GM21360 (cell line): Measurements from ENCODE around the gene VRK1.

Source experiments
- ATAC-seq: cut with Tn5 transposase; IDR thresholded peaks from one replicate; pipeline ENCODE4 v1.9.1; 2021; ENCODE audit warnings: mild to moderate bottlenecking, moderate library complexity; ENCODE audit not compliant: unreplicated experiment

The VRK1 gene

DNA sequence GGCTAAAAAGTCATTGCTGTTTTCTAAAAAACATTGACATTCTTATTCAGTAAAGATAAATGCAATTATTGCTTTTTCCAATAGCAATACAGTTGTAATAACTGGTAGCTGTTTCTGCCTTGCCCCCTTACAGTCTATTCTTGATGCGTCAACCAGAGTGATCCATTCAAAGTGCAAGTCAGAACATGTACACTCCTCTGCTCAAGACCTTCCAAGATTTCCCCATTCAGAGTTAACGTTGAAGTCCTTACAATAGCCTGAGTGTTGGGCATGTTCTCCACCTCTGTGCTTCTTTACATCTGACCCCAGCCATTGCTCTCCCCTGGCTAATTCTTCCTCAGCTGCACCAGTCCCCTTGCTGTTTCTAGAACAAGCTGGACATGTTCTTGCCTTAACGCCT, 24.3 kb downstream of the VRK1 start:
- no peak for ATAC-seq

DNA sequence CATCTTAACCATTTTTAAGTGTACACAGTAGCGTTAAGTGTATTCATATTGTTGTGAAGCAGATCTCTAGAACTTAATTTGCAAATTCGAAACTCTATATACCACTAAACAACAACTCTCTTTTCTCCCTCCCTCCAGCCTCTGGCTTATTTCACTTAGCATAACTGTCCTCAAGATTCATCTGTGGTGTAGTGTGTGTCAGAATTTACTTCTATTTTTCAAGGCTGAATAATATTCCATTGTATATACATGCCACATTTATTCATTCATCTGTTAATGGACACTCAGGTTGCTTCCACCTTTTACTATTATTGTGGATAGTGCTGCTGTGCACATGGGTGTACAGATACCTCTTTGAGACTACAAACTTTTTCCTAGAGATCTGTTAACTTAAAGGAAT, 26.5 kb downstream of the VRK1 start:
- no peak for ATAC-seq

DNA sequence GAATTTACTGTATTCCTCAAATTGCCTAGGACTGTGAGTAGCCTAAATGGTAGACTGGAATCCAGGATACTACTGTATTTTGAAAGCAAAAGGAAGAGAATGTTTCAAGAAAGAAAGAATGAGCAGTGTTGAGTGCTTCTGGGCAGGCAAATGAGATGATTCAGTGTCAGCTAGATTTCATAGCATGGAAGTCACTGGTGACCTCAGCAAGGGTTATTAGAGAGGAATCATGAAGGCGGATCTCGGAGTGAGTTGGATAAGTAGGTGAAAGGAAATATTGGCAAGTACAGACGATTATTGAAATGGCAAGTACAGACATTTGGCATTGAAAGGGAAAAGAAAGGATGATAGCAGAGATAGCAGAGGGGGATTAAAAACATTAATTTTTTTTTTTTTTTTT, 27.1 kb downstream of the VRK1 start:
- ATAC-seq = no peak

DNA sequence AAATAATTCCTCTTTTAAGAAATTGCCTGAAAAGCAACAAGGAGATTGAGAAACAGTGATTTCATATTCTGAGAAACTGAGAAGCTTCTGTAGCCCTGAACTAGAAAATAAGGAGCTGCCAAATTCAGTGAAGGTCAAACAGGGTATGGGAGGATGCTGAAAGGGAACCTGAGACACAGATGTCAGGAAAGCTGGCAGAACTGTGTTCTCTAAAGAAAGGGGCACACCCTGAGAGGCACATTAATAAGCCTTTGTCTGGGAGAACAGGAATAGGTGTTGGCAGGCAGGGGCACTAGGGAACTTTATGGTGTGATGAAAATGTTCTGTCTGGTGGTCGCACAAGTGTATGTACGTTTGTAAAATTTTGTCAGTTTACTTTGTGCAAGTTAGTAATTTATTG, 29.6 kb downstream of the VRK1 start:
- no peak for ATAC-seq

DNA sequence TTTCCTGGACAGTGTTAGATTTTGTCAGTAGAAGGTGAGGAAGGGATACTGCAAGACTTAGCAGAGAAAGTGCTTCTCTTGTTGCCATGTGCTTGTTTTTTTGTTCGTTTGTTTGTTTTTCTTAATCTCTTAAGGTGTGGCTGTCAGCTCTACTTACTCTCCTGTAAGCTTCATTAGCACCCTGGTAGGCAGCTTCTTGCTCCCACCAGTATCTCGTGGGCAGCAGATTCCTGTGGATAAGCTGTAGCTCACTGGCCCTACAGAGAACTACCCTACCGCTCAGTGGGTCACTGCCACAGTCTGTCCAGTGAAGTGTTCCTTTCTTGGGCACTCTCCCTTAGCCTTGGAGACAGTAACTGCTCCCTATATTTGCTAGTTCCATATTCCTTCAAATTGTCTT, 30.1 kb downstream of the VRK1 start:
- no peak for ATAC-seq

DNA sequence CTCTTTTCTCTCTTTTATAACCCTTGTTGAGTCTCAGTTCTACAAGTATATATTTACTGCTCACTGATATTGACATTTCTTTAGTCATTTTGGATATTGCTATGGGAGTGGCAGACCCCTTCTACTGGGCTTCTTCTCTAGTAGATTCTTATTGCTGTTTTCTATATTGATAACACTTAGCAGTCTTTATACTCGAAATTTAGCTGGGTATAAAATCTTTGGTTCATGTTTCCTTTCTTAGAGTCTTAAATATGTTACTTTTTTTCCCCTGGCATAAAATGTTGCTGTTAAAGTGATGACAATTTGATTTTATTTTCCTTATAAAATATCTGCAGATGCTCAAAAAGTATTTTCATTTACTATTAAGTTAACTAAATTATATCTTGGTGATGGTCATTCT, 32.6 kb downstream of the VRK1 start:
- ATAC-seq = no peak

DNA sequence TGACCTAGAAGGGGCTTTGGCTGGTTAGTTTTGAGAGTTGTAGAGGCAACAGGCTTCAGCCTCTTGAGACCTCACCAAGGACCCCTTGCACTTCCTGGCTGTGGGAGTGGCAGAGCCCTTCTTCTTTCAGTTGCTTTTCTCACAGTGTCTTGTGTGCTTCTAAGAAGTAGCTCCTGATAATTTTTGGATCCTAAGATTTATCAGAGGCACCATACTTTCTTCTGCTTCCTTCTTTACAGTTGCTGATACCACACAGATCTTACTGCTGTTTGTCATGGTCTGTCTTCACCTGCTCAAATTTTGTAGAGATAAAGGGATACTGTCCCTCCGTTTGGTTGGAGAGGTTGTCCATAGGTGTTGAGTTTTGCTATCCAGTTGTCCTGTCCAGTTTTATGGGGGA, 33.8 kb downstream of the VRK1 start:
- no peak for ATAC-seq

DNA sequence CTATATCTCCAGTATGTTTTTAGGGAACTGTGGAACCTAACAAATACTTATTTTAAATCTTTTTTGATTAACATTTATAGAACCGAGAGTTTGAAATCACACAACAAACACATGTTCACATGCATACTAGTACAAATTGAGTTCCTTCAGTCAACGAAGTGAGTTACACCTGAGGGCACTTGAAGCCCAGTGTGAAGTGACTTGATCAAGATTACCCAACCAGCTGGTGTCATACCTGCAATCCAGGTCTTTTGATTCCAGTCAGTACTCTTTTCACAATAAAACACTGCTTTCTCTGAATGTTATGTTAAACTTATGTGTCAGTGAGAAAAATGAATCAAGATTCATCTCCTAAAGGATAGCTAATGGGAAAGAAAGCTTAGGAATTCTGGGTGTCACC, 35.2 kb downstream of the VRK1 start:
- no peak for ATAC-seq

DNA sequence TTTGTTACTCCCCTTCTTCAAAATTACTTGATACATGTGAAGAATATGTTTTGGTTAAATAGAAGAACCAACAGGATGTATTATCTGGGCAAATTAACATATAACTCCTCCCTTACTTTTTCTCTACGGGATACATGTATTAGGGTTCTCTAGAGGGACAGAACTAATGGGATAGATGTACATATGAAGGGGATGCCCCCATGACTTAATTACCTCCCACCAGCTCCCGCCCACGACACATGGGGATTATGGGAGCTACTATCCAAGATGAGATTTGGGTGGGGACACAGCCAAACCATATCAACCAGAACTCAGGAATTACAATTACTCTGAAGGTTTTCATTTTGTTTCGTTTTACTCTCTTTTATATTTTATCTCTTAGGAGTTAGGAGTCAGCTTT, 41.3 kb downstream of the VRK1 start:
- no peak for ATAC-seq

DNA sequence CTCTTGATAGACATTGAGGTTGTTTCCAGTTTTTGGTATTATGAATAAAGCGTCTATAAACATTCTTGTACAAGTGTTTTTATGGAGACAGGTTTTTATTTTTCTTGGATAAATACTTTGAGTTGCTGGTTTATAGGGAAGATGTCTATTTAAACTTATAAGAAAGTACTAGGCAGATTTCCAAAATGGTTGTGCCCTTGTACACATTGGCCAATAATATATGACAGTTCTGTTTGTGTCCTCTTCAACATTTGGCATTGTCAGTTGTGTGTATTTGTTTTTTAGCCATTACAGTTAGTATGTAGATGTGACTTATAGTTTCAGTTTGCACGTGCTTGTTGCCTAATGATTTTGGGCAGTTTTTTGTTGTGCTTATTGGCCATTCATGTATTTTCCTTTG, 42.1 kb downstream of the VRK1 start:
- no peak for ATAC-seq

DNA sequence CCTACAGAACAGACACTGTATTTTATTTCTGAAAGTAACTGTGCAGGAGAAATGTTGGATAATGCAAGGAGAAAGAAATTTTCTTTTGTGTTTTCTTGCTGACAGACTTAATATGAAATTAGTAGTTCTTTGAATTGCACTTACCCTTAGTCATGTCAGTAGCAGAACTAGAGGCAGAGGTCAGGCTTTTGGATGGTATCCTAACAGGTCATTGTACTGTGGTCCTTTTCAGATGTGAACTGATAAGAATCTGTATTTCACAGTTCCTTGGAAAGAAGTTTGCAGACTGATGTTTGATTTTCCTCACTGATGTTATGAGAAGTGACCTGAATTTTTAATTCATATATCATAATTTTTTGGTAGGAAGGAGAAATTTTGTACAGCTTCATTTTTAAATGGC, 46.0 kb downstream of the VRK1 start:
- no peak for ATAC-seq

DNA sequence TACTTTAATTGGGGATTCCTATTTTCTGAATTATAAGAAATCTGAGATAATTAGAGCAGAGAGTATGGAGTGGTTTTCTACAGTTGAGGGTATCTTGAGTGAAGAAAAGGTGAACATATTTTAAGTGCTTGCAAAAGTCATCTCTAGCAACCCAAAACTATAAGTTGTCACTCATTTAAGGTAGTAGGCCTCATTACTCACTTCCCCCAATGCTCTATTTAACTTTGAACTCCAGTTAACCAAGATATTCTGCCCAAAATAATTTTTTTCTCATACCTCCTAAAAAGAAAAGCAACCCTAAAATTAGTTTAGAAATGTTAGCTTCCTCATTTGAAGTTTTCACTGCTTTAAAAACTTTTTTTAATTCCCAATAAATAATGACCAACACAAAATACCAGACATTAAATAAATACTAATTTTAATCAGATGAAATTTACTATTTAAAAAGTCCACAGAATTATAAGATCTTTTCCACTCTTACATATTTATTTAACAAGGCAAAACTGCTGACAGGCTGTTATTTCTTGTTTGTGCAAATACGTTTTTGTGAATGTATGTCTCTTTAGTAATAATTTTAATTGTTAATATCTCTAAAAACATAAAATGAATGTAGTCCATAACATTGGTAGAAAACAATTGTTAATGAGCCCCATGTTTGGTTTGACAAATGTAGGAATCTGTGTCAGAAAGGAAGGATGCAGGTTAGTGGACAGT, 47.8 kb downstream of the VRK1 start:
- no peak for ATAC-seq

DNA sequence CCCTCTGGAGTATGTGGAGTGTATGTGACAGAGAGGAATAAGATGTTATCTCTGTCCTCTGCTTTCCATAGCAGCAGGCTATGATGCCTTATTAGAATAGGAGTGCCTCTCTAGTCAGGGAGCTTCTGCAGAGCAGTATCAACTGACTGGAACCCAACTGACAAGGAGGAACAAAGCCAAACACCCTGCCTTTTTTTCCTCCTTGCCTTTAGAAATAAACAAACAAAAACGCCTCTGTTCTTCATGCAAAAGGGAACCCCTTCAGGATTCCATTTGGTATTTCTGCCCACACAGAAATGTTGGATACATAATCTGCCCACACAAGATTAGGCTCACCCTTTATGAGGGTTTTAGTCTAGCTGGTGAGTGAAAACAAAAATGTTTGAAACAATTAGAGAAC, 50.3 kb downstream of the VRK1 start:
- ATAC-seq = no peak

DNA sequence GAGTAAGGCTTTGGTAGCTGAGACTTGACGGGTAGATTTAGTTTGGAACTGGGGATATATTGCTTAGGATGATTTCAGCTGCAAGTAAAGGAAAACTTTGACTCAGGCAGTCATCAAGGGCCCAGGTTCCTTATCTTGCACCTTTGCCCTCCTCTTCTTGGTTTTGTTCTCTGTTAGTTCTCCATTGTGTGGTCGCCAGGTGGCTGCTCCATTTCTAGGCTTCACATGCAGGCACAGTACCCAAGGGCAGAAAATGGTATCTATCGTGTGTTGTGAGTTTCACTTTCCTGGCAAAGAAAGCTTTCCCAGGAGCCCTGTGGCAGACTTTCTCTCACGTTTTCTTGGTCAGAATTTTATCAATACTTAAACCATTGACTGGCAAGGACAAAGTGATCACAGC, 50.8 kb downstream of the VRK1 start:
- ATAC-seq = no peak

DNA sequence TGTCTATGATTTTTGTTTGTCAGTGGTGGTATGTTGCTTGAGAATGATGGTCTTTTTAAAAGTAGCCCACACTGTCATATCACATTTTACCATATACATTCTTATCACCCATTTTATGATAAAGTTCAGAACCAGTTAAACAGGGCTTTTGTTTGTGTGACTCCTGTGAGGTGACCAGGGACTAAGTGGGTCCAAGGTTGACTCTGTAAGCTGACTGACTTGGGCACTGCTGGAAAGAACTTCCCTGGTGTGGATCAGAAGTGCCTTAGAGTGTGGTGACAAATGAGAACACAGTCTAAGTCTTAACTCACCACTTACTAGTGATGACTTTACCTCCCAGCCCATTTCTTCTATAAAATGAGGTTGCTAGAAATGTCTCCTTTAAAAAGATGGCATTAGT, 52.6 kb downstream of the VRK1 start:
- no peak for ATAC-seq

DNA sequence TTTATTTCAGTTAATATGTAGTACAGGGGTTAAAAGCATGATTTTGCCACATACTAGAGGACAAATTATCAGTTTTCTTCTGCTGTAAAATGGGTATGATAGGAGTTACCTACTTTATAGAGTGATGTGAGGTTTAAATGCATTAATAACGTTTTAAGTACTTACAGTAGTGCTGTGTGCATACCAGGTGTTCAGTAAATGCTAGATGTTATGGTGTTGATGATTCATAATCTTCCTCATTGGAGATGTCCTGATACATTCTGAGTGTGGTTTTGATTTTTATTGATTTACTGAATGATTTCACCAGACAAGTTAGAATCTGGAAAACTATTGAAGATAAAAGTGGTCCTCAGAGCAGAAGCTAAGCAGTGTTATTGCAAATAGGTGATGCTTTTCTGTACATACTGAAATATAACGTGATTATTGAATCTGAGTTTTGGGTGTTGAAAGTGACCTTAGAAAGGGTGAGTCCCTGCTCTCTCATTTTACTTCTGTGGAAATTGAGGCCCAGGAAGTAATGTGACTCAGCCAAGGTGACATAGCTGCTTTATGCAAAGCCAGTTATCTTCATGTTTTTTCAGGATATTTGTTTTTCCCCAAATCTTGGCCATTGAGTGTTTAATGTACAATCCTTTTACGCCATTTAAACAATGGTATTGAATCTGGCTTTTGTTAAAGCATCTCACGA, 54.7 kb downstream of the VRK1 start:
- ATAC-seq = no peak

DNA sequence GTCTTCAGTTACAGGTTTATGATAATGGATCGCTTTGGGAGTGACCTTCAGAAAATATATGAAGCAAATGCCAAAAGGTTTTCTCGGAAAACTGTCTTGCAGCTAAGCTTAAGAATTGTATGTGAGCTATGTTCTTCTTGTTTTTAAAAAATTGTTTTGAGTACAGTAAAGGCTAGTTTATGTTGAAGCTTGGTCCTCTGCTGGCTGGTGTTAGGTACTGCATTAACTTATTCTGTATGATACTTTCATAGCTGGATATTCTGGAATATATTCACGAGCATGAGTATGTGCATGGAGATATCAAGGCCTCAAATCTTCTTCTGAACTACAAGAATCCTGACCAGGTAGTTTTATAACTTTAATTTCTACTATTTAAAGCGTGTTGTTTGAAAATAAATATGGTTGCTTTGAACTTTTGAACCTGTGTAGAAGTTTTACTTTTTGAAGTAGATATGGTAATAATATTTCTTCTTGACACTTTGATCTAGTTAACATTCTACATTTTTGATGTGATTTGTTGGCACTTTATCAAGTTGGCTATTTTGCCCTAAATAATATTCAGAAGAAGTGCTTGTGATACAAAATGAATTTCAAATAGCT, 55.7 kb downstream of the VRK1 start:
- peak; percentile 73 for ATAC-seq

DNA sequence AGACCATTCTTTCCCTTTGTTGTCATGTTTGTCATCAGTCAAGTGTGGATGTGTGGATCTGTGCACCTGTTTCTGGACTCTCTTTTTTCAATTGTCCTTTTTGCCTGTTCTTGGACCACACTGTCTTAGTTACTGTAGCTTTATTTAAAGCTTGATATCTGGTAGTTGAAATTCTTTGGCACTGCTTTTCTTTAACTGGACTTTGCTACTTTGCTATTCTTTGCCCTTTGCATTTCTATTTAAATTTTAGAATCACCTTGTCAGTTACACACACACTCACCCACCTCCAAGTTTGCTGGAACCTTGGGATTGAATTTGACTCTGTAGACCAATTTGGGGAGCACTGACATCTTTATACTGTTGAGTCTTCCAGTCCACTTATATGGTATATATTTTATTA, 61.5 kb downstream of the VRK1 start:
- ATAC-seq = no peak

DNA sequence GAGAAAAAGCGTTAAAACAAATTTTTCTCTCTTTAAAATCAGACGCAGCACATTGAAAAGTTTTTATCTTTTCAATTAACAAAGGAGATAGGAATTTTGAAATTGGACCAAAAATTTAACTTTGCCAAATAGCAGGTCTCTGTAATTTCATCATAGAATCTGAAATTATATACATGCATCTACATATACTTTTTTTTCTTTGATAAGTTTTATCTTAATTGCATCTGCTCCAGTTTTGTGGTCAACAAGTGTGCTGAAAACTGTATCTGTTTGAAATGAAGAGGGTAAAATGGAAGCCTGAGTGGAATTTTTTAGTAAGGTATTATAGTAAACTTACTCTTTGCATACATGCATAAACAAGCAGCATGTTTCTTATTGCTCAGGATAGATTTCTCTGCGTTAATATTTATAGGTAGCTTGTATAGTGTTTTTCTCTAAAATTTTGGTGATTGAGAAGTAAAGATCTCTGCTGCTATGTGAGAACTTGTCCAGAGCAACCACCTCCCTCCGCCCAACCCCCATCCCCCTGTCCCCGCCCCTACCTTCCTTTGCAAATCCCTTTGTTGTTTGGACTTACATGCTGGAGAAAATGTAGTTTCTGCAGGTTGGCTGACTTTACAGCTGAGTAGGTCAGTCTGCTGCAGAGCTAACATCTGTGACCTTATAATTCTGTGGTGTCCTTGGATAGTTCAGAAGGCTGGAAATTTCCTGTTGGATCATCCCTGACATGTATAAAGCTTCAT, 64.6 kb downstream of the VRK1 start:
- no peak for ATAC-seq

DNA sequence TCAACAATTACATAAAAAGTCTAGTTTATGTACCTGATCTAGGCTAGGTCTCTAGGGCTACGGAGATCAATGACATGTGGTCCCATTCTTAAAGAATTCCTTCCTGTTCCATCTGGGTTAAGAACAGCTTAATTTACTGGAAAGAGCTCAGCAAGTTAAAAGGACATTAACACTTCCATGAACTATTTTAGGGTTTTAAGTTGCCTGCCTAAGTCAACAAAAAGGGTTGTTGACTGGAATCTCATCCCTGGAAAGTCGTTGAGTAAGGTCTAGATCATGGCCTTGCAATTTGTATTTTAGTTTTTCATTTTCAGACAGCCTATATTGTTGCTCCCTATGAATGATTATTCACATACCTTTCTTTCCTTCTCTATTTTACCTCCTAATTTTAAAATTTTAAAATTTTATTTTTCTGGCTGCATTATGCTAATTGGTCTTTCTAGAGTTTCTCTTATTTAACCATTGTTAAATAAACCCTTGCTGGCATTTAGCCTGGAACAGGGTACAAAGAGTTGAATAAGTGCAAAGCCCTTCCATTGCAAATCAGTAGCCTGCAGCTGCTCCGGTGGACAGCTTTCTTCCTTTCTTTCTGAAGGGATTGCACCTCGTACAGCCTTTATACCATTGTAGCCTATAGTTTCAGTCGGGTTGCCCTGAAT, 66.3 kb downstream of the VRK1 start:
- no peak for ATAC-seq

DNA sequence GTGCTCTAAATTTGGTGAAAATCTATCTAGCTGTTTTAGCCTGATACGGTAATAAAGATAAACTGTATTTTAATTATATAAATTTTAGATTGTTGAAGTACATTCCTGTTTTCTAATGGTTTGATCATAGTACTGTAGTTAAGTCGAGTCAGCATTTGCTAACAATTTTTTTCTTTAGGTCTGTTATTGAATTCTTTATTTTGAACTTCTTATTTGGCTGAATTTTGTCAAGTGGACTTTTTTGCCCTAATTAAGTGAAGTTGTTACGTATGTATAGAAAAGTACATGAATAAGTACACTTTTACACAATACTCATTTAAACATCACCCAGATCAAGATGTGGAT, 66.8 kb downstream of the VRK1 start:
- no peak for ATAC-seq
